ENCODE results near the gene CROT. TPM values are rescaled to one million over a fixed set of nuclear protein-coding genes. Genes with fewer than 3 reads are reported as not detected.

Gene CROT
- total and polyA plus RNA-seq, 4 donors = 5.3 to 18.7 (median 9.4) TPM

DNA sequence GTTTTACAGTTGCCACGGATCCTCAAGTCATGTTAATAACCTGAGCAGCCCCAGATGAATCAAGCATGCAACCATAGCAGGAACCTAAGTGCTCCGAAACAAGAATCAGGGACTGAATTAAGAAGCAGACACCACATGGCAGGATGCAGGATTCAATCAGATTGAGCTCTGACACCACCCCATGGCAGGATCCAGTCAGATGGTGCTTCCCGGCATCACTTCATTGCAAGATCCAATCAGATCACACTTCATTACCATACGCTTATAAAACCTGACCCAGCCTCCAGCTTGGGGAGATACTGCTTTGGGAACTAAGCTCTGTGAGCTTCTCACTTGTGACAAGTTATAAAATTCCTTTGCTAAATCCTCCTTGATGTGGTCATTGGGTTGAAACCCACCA is 74.7 kb downstream of the CROT start:
- H3K27me3 ChIP-seq (ENCODE audit: control insufficient read depth in 3 of 3, insufficient read depth in 3 of 3, low read length in 2 of 3) = no peaks in the 10 kb centered on the region
- H3K9me3 ChIP-seq (ENCODE audit: control insufficient read depth in 4 of 4, insufficient read depth in 3 of 4, low read length in 3 of 4) = no peaks in the 10 kb centered on the region
- H3K9ac ChIP-seq (ENCODE audit: insufficient read depth in 1 of 2, low read length in 2 of 2) = no peak overlapping the region
- no peak overlapping the region for H3K4me3 ChIP-seq
- H3K27ac ChIP-seq (ENCODE audit: low read depth in 1 of 2, low read length in 1 of 2) = no peak overlapping the region
- no peaks in the 10 kb centered on the region for H3K4me1 ChIP-seq (ENCODE audit: control insufficient read depth in 5 of 5, insufficient read depth in 5 of 5, low read length in 5 of 5)
- TF ChIP-seq, protein P1, sequence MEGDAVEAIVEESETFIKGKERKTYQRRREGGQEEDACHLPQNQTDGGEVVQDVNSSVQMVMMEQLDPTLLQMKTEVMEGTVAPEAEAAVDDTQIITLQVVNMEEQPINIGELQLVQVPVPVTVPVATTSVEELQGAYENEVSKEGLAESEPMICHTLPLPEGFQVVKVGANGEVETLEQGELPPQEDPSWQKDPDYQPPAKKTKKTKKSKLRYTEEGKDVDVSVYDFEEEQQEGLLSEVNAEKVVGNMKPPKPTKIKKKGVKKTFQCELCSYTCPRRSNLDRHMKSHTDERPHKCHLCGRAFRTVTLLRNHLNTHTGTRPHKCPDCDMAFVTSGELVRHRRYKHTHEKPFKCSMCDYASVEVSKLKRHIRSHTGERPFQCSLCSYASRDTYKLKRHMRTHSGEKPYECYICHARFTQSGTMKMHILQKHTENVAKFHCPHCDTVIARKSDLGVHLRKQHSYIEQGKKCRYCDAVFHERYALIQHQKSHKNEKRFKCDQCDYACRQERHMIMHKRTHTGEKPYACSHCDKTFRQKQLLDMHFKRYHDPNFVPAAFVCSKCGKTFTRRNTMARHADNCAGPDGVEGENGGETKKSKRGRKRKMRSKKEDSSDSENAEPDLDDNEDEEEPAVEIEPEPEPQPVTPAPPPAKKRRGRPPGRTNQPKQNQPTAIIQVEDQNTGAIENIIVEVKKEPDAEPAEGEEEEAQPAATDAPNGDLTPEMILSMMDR (IDR thresholded peaks at IDR 0.05; ENCODE audit: control extremely low read depth, extremely low read depth) = no peak
- H3K36me3 ChIP-seq (ENCODE audit: control insufficient read depth in 4 of 4, insufficient read depth in 4 of 4, low read length in 4 of 4) = peaks cover 0 to 9% (median 0%) of the 10 kb centered on the region in 4 donors
- ATAC-seq (ENCODE audit: insufficient read depth, low FRiP score) = no peak
- WGBS, 2 donors = 87 to 90% methylated on average over 4 of the region's 4 CpGs
- DNase-seq = no peak

DNA sequence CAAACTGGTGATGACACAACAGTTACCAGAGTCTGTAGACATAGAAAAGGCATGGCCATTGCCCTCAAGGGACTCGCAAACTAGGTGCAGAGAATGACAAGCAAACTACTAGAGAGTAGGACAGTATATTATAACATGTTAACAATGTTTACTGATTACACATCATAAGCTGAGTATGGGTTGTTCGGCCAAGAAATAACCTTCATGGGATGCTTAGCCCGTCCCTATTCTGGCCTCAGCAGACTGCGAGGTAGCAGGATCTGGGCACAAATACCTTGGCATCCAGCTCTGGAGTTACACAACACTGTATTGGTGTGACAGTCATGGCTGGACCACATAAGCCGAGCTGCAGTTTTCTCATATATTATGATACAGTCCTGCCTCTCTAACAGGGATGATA is 78.6 kb downstream of the CROT start:
- Histone ChIP-seq H3K9me3 (ENCODE audit: control insufficient read depth in 4 of 4, insufficient read depth in 3 of 4, low read length in 3 of 4) (no peaks in the 10 kb centered on the region), H3K4me3 (no peak overlapping the region), H3K27me3 (ENCODE audit: control insufficient read depth in 3 of 3, insufficient read depth in 3 of 3, low read length in 2 of 3) (peaks cover 0 to 3% (median 0%) of the 10 kb centered on the region in 3 donors), H3K9ac (ENCODE audit: insufficient read depth in 1 of 2, low read length in 2 of 2) (no peak overlapping the region), H3K4me1 (ENCODE audit: control insufficient read depth in 5 of 5, insufficient read depth in 5 of 5, low read length in 5 of 5) (no peaks in the 10 kb centered on the region), H3K36me3 (ENCODE audit: control insufficient read depth in 4 of 4, insufficient read depth in 4 of 4, low read length in 4 of 4) (peaks cover 0 to 12% (median 0%) of the 10 kb centered on the region in 4 donors), H3K27ac (ENCODE audit: low read depth in 1 of 2, low read length in 1 of 2) (no peak overlapping the region)
- no peak for DNase-seq
- WGBS, 2 donors = 88 to 92% methylated on average over 5 of the region's 5 CpGs
- no peak for ATAC-seq (ENCODE audit: insufficient read depth, low FRiP score)
- TF ChIP-seq, protein P1 (IDR thresholded peaks at IDR 0.05; ENCODE audit: control extremely low read depth, extremely low read depth) = no peak

DNA sequence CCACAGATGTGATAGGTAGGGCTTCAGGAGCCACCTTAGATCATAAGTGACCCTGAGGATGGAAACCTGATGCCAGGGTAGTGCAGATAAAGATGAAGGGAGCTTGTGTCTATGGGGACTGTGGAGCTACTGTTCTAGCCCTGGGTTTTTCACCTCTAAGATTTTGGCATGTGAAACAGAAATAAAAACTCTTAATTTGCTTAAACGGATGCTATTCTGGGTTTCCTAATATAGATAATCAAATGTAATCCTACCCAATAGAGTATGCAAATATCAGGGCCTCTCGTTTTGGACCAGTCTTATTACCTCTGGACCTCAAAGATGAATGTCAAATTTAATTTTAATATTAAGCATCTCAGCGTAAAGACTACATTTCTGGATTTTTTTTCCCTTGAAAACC is 80.7 kb downstream of the CROT start:
- Histone ChIP-seq H3K9ac (ENCODE audit: insufficient read depth in 1 of 2, low read length in 2 of 2) (no peak overlapping the region), H3K27me3 (ENCODE audit: control insufficient read depth in 3 of 3, insufficient read depth in 3 of 3, low read length in 2 of 3) (peaks cover 0 to 3% (median 0%) of the 10 kb centered on the region in 3 donors), H3K27ac (ENCODE audit: low read depth in 1 of 2, low read length in 1 of 2) (no peak overlapping the region), H3K4me3 (no peak overlapping the region), H3K9me3 (ENCODE audit: control insufficient read depth in 4 of 4, insufficient read depth in 3 of 4, low read length in 3 of 4) (no peaks in the 10 kb centered on the region), H3K36me3 (ENCODE audit: control insufficient read depth in 4 of 4, insufficient read depth in 4 of 4, low read length in 4 of 4) (peaks cover 0 to 12% (median 0%) of the 10 kb centered on the region in 4 donors), H3K4me1 (ENCODE audit: control insufficient read depth in 5 of 5, insufficient read depth in 5 of 5, low read length in 5 of 5) (no peaks in the 10 kb centered on the region)
- ATAC-seq (ENCODE audit: insufficient read depth, low FRiP score) (no peak), DNase-seq (no peak)
- TF ChIP-seq, protein P1 (IDR thresholded peaks at IDR 0.05; ENCODE audit: control extremely low read depth, extremely low read depth) = no peak
- WGBS, 2 donors = 86% methylated on average over 3 of the region's 3 CpGs

DNA sequence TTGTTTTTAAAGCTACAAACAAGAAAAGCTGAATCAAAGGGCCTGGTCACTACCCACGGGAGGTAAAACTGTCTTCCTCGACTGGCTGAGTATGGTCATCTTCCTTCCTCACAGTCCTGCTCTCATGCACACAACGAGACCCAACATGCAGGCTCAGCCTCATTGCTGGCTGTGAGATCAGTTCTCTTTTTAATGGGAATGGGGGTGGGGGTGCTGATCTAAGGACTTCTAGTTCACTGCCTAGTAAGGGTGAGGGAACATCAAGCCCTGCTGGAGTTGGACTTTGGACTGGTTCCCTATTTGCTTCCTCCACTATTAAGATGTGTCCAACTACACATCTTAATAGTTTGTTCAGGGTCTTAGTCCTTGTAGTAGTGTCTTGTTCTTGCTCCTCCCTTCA is 81.8 kb downstream of the CROT start:
- Histone ChIP-seq H3K36me3 (ENCODE audit: control insufficient read depth in 4 of 4, insufficient read depth in 4 of 4, low read length in 4 of 4) (peaks cover 0 to 12% (median 0%) of the 10 kb centered on the region in 4 donors), H3K27ac (ENCODE audit: low read depth in 1 of 2, low read length in 1 of 2) (no peak overlapping the region), H3K4me3 (no peak overlapping the region), H3K9me3 (ENCODE audit: control insufficient read depth in 4 of 4, insufficient read depth in 3 of 4, low read length in 3 of 4) (no peaks in the 10 kb centered on the region), H3K27me3 (ENCODE audit: control insufficient read depth in 3 of 3, insufficient read depth in 3 of 3, low read length in 2 of 3) (peaks cover 0 to 3% (median 0%) of the 10 kb centered on the region in 3 donors), H3K4me1 (ENCODE audit: control insufficient read depth in 5 of 5, insufficient read depth in 5 of 5, low read length in 5 of 5) (no peaks in the 10 kb centered on the region), H3K9ac (ENCODE audit: insufficient read depth in 1 of 2, low read length in 2 of 2) (no peak overlapping the region)
- TF ChIP-seq, protein P1 (IDR thresholded peaks at IDR 0.05; ENCODE audit: control extremely low read depth, extremely low read depth) = no peak
- no peak for ATAC-seq (ENCODE audit: insufficient read depth, low FRiP score)
- WGBS, 2 donors = 85 to 91% methylated on average over 3 of the region's 3 CpGs
- DNase-seq = no peak
